ENCODE results near the gene GPR132.

Gene GPR132

GRCh38 chr14:105055736-105056302, 9.4 kb downstream of the GPR132 start:
- Histone ChIP-seq H3K79me2 (ENCODE audit: low read length) (peaks cover 5% of the 10 kb centered on the region; the same call in 1 of the 2 replicates), H3K4me3 (ENCODE audit: low read length) (no peak overlapping the region), H3K27me3 (replicated peaks; ENCODE audit: insufficient read depth, low read length) (no peaks in the 10 kb centered on the region), H3K9ac (ENCODE audit: low read length) (no peak overlapping the region), H3K4me2 (ENCODE audit: low read depth, low read length) (no peak overlapping the region), H2AFZ (ENCODE audit: low read length) (no peak overlapping the region), H3K36me3 (replicated peaks; ENCODE audit: insufficient read depth, low read length) (no peaks in the 10 kb centered on the region), H4K20me1 (ENCODE audit: insufficient read depth, low read length) (no peaks in the 10 kb centered on the region), H3K9me3 (replicated peaks; ENCODE audit: insufficient read depth, low read length) (no peaks in the 10 kb centered on the region), H3K9me2 (replicated peaks; ENCODE audit: insufficient read depth, low read length) (no peaks in the 10 kb centered on the region), H3K4me1 (ENCODE audit: low read length) (no peaks in the 10 kb centered on the region), H3K27ac (ENCODE audit: low read length) (no peak overlapping the region), H3F3A (ENCODE audit: insufficient read depth, low read length) (no peaks in the 10 kb centered on the region)
- no peak for DNase-seq
- TF ChIP-seq EZH2phosphoT487 (IDR thresholded peaks at IDR 0.05; ENCODE audit: low read length) = no peak
- TF ChIP-seq CTCF (IDR thresholded peaks at IDR 0.05; ENCODE audit: low read length) = no peak
- no peak for TF ChIP-seq EZH2 (optimal IDR thresholded peaks at IDR 0.05; ENCODE audit: low read depth, low read length)

- TF ChIP-seq CTCF (IDR thresholded peaks at IDR 0.05; ENCODE audit: low read length) (no peak), EZH2 (optimal IDR thresholded peaks at IDR 0.05; ENCODE audit: low read depth, low read length) (no peak), EZH2phosphoT487 (IDR thresholded peaks at IDR 0.05; ENCODE audit: low read length) (no peak)
- no peak overlapping the region for H3K4me2 ChIP-seq (ENCODE audit: low read depth, low read length)
- no peaks in the 10 kb centered on the region for H3K9me2 ChIP-seq (replicated peaks; ENCODE audit: insufficient read depth, low read length)
- H2AFZ ChIP-seq (ENCODE audit: low read length) = no peak overlapping the region
- no peaks in the 10 kb centered on the region for H3K9me3 ChIP-seq (replicated peaks; ENCODE audit: insufficient read depth, low read length)
- H3K9ac ChIP-seq (ENCODE audit: low read length) = no peak overlapping the region
- DNase-seq = no peak
- H4K20me1 ChIP-seq (ENCODE audit: insufficient read depth, low read length) = no peaks in the 10 kb centered on the region
- H3K27ac ChIP-seq (ENCODE audit: low read length) = no peak overlapping the region
- H3F3A ChIP-seq (ENCODE audit: insufficient read depth, low read length) = no peaks in the 10 kb centered on the region
- no peaks in the 10 kb centered on the region for H3K4me1 ChIP-seq (ENCODE audit: low read length)
- 0 out of 2 replicates have a peak, but pooled peaks cover 5% of the 10 kb centered on the region for H3K79me2 ChIP-seq (ENCODE audit: low read length)
- H3K36me3 ChIP-seq (replicated peaks; ENCODE audit: insufficient read depth, low read length) = no peaks in the 10 kb centered on the region
- H3K27me3 ChIP-seq (replicated peaks; ENCODE audit: insufficient read depth, low read length) = no peaks in the 10 kb centered on the region
- no peak overlapping the region for H3K4me3 ChIP-seq (ENCODE audit: low read length)
Observed at GRCh38 chr14:105055334-105055733, 9.9 kb downstream of the GPR132 start.

GRCh38 chr14:105053996-105054395, 11.2 kb downstream of the GPR132 start:
- Histone ChIP-seq H3K27me3 (replicated peaks; ENCODE audit: insufficient read depth, low read length) (no peaks in the 10 kb centered on the region), H3K9ac (ENCODE audit: low read length) (no peak overlapping the region), H3K4me3 (ENCODE audit: low read length) (no peak overlapping the region), H3K9me3 (replicated peaks; ENCODE audit: insufficient read depth, low read length) (no peaks in the 10 kb centered on the region), H4K20me1 (ENCODE audit: insufficient read depth, low read length) (no peaks in the 10 kb centered on the region), H3K4me1 (ENCODE audit: low read length) (no peaks in the 10 kb centered on the region), H3K36me3 (replicated peaks; ENCODE audit: insufficient read depth, low read length) (no peaks in the 10 kb centered on the region), H3K79me2 (ENCODE audit: low read length) (no peaks in the 10 kb centered on the region), H3F3A (ENCODE audit: insufficient read depth, low read length) (no peaks in the 10 kb centered on the region), H3K27ac (ENCODE audit: low read length) (no peak overlapping the region), H3K9me2 (replicated peaks; ENCODE audit: insufficient read depth, low read length) (no peaks in the 10 kb centered on the region), H3K4me2 (ENCODE audit: low read depth, low read length) (no peak overlapping the region), H2AFZ (ENCODE audit: low read length) (no peak overlapping the region)
- TF ChIP-seq EZH2 (optimal IDR thresholded peaks at IDR 0.05; ENCODE audit: low read depth, low read length) = no peak
- no peak for TF ChIP-seq CTCF (IDR thresholded peaks at IDR 0.05; ENCODE audit: low read length)
- no peak for TF ChIP-seq EZH2phosphoT487 (IDR thresholded peaks at IDR 0.05; ENCODE audit: low read length)
- no peak for DNase-seq
